GM12865 (cell line): ENCODE measurements around the gene JAGN1.
"Not testable (repeated sequence)": the region's sequence is repeated elsewhere in the genome, so short reads cannot be mapped to it uniquely, and the experiment has no call there.

Experiments used
- DNase-seq: peaks from one replicate; pipeline ENCODE4 v3.0.0; 2010; ENCODE audit warnings: low read depth
- H3K4me3 ChIP-seq: 2 replicates; pipeline ENCODE4 v1.5.1; 2011; ENCODE audit warnings: mild to moderate bottlenecking, low read depth, low read length, control low read depth
- CTCF ChIP-seq: IDR thresholded peaks from 2 replicates; pipeline ENCODE4 v1.5.1; 2011; ENCODE audit warnings: low read length, control low read depth, low read depth, inconsistent platforms; ENCODE audit not compliant: insufficient read depth; ENCODE audit errors: missing control alignments

Gene JAGN1

GRCh38 chr3:9863058-9863772, 27.2 kb upstream of the JAGN1 start:
- DNase-seq: no peak
- H3K4me3 ChIP-seq: no peak overlapping the region
- TF ChIP-seq CTCF: no peak

- no peak overlapping the region for H3K4me3 ChIP-seq
- DNase-seq: no peak
- TF ChIP-seq CTCF: no peak
These were observed 26.0 kb upstream of the JAGN1 start for GRCh38 chr3:9864200-9864927.

- not testable (repeated sequence) for H3K4me3 ChIP-seq, DNase-seq
These were observed 25.2 kb upstream of the JAGN1 start for GRCh38 chr3:9865125-9865637.

- H3K4me3 ChIP-seq: no peak overlapping the region
- no peak for DNase-seq
- TF ChIP-seq CTCF: no peak
These were observed 23.8 kb upstream of the JAGN1 start for GRCh38 chr3:9866639-9867038.

GRCh38 chr3:9867106-9867505, 23.3 kb upstream of the JAGN1 start:
- TF ChIP-seq CTCF: no peak
- no peak overlapping the region for H3K4me3 ChIP-seq
- DNase-seq: no peak

- TF ChIP-seq CTCF: no peak
- DNase-seq: no peak
- no peak overlapping the region for H3K4me3 ChIP-seq
These were observed 20.5 kb upstream of the JAGN1 start for GRCh38 chr3:9869955-9870354.

GRCh38 chr3:9870978-9871377, 19.4 kb upstream of the JAGN1 start:
- H3K4me3 ChIP-seq: no peak overlapping the region
- no peak for TF ChIP-seq CTCF
- DNase-seq: no peak

GRCh38 chr3:9872067-9872466, 18.3 kb upstream of the JAGN1 start:
- DNase-seq, H3K4me3 ChIP-seq: not testable (repeated sequence)
